DND-41 (cell line): Measurements from ENCODE around the gene UBE2Q2.

Source experiments
- ATAC-seq: fragments of 200-7000 bp; cut with Tn5 transposase; 3 replicates; pipeline ENCODE4 v1.9.1; 2021; ENCODE audit warnings: low read depth; ENCODE audit not compliant: insufficient read depth
- DNase-seq: peaks from one replicate; pipeline ENCODE4 v3.0.0-alpha.2; 2020
- H2AFZ ChIP-seq: 2 replicates; pipeline ENCODE4 v1.6.0; 2012; ENCODE audit warnings: low read depth, low read length
- H3K27ac ChIP-seq: 2 replicates; pipeline ENCODE4 v1.5.1; 2012; ENCODE audit warnings: low read length, inconsistent platforms
- H3K27me3 ChIP-seq: fragments of 200-600 bp; sonication (generic); 2 replicates; pipeline ENCODE4 v1.6.0; 2012; ENCODE audit warnings: low read length, mild to moderate bottlenecking, inconsistent platforms; ENCODE audit not compliant: insufficient read depth, poor library complexity
- H3K36me3 ChIP-seq: 2 replicates; pipeline ENCODE4 v1.5.1; 2012; ENCODE audit warnings: low read length, inconsistent platforms; ENCODE audit not compliant: insufficient read depth
- H3K4me1 ChIP-seq: 2 replicates; pipeline ENCODE4 v1.5.1; 2012; ENCODE audit warnings: mild to moderate bottlenecking, low read length; ENCODE audit not compliant: insufficient read depth
- H3K4me2 ChIP-seq: 2 replicates; pipeline ENCODE4 v1.6.0; 2012; ENCODE audit warnings: mild to moderate bottlenecking, moderate library complexity, low read length, inconsistent platforms; ENCODE audit not compliant: insufficient read depth
- H3K4me3 ChIP-seq, 2 experiments: fragments of 200-600 bp in 1 of 2; shearing (Covaris generic) in 1 of 2; 2 replicates each; pipeline ENCODE4 v1.5.1; 2012 to 2016; ENCODE audit warnings: inconsistent platforms in 2 of 2, low read length in 2 of 2, mild to moderate bottlenecking in 2 of 2, low read depth in 1 of 2, moderate library complexity in 1 of 2
- H3K79me2 ChIP-seq: 2 replicates; pipeline ENCODE4 v1.6.0; 2012; ENCODE audit warnings: low read length, inconsistent platforms; ENCODE audit not compliant: insufficient read depth
- H3K9ac ChIP-seq: 2 replicates; pipeline ENCODE4 v1.6.0; 2012; ENCODE audit warnings: low read depth, mild to moderate bottlenecking, inconsistent platforms, low read length, moderate library complexity
- H3K9me3 ChIP-seq: 2 replicates; pipeline ENCODE4 v1.5.1; 2012; ENCODE audit warnings: low read length, moderate library complexity, mild to moderate bottlenecking, inconsistent platforms; ENCODE audit not compliant: insufficient read depth, severe bottlenecking
- H4K20me1 ChIP-seq: 2 replicates; pipeline ENCODE4 v1.6.0; 2012; ENCODE audit warnings: low read length; ENCODE audit not compliant: insufficient read depth
- CTCF ChIP-seq: IDR thresholded peaks from 2 replicates; pipeline ENCODE4 v1.5.1; 2012; ENCODE audit warnings: borderline replicate concordance, low read length, moderate library complexity, mild to moderate bottlenecking; ENCODE audit not compliant: poor library complexity, severe bottlenecking; ENCODE audit errors: extremely low read depth
- EZH2 ChIP-seq: IDR thresholded peaks from 3 replicates; pipeline ENCODE4 v1.6.1; 2012; ENCODE audit warnings: borderline replicate concordance, low read depth, mild to moderate bottlenecking, moderate library complexity, low read length, inconsistent platforms; ENCODE audit not compliant: severe bottlenecking

The UBE2Q2 gene

GRCh38 chr15:75841626-75842025 is 1.6 kb upstream of the UBE2Q2 start:
- ATAC-seq (no peak), DNase-seq (no peak)
- Histone ChIP-seq H4K20me1 (peaks cover 25% of the 10 kb centered on the region), H3K27me3 (peaks cover 19% of the 10 kb centered on the region), H3K9ac (no peak overlapping the region), H3K9me3 (no peaks in the 10 kb centered on the region), H3K79me2 (peaks cover 26% of the 10 kb centered on the region), H2AFZ (no peak overlapping the region), H3K4me2 (no peak overlapping the region), H3K27ac (no peak overlapping the region), H3K36me3 (peaks cover 9% of the 10 kb centered on the region), H3K4me1 (peaks cover 30% of the 10 kb centered on the region), H3K4me3 (no peak overlapping the region)
- TF ChIP-seq EZH2 (no peak), CTCF (no peak)

- Histone ChIP-seq H3K27ac (peak overlapping the region; percentile 37), H3K4me2 (peak overlapping the region; percentile 97), H3K36me3 (peaks cover 9% of the 10 kb centered on the region), H3K9me3 (no peaks in the 10 kb centered on the region), H3K79me2 (peaks cover 49% of the 10 kb centered on the region), H4K20me1 (peaks cover 34% of the 10 kb centered on the region), H3K4me3 (peak overlapping the region; percentile 96 to 97), H3K4me1 (peaks cover 43% of the 10 kb centered on the region), H3K27me3 (peaks cover 17% of the 10 kb centered on the region), H2AFZ (peak overlapping the region; percentile 55), H3K9ac (peak overlapping the region; percentile 75)
- TF ChIP-seq CTCF (no peak), EZH2 (no peak)
- DNase-seq (peak; percentile 63), ATAC-seq (peak; percentile 73)
These were observed 683 bp downstream of the UBE2Q2 start for GRCh38 chr15:75843678-75844581.

GRCh38 chr15:75844629-75845335 is 1.5 kb downstream of the UBE2Q2 start:
- Histone ChIP-seq H3K9me3 (no peaks in the 10 kb centered on the region), H4K20me1 (peaks cover 39% of the 10 kb centered on the region), H3K4me3 (peak overlapping the region; percentile 96 to 97), H3K36me3 (peaks cover 9% of the 10 kb centered on the region), H3K9ac (peak overlapping the region; percentile 75), H3K27ac (peak overlapping the region; percentile 37; the same call in 1 of the 2 replicates), H3K79me2 (peaks cover 58% of the 10 kb centered on the region), H2AFZ (peak overlapping the region; percentile 55; the same call in 1 of the 2 replicates), H3K27me3 (peaks cover 17% of the 10 kb centered on the region), H3K4me2 (peak overlapping the region; percentile 97), H3K4me1 (peaks cover 48% of the 10 kb centered on the region)
- TF ChIP-seq CTCF: no peak
- no peak for TF ChIP-seq EZH2
- DNase-seq (peak; percentile 20), ATAC-seq (no peak)
